ENCODE data around the gene OSBPL5. TPM values are rescaled to one million over a fixed set of nuclear protein-coding genes. Genes with fewer than 3 reads are reported as not detected.

The OSBPL5 gene
- total and polyA plus RNA-seq, 12 donors = 2.7 to 30.6 (median 20.7) TPM

DNA sequence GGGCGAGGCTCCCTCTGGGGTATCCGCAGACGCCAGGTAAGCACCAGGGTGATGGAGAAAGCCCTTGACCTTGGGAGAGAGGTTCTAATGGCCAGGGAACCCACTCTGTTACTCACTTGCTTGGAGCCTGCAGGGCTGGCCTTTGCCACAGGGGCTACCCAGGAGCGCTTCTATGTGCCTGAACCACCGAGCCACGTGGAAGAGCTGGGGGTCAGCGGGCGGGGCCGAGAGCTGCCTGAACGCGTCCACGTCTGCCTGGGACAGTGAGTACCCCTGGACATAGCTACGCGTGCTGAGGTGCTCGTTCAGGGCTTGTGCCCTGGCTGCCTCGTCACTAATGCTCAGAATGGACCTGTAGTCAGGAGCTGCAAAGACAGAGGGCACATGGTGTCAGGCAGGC is 117.5 kb downstream of the OSBPL5 start:
- Histone ChIP-seq H3K27me3 (no peaks in the 10 kb centered on the region), H3K36me3 (replicated peaks in 1 of 2) (peaks cover 0 to 5% of the 10 kb centered on the region in 2 donors), H3K4me1 (replicated peaks in 1 of 2) (peaks cover 23 to 38% of the 10 kb centered on the region in 2 donors), H3K4me3 (no peak overlapping the region), H3K27ac (no peak overlapping the region), H3K9me3 (replicated peaks in 1 of 3) (no peaks in the 10 kb centered on the region)
- no peak for DNase-seq
- 91 to 93% (median 93%) methylated on average over 3 to 16 of the region's 16 CpGs for WGBS, 4 donors
- intact Hi-C loops (cut with DNase I) = no loop called here
- TF ChIP-seq, protein P1, sequence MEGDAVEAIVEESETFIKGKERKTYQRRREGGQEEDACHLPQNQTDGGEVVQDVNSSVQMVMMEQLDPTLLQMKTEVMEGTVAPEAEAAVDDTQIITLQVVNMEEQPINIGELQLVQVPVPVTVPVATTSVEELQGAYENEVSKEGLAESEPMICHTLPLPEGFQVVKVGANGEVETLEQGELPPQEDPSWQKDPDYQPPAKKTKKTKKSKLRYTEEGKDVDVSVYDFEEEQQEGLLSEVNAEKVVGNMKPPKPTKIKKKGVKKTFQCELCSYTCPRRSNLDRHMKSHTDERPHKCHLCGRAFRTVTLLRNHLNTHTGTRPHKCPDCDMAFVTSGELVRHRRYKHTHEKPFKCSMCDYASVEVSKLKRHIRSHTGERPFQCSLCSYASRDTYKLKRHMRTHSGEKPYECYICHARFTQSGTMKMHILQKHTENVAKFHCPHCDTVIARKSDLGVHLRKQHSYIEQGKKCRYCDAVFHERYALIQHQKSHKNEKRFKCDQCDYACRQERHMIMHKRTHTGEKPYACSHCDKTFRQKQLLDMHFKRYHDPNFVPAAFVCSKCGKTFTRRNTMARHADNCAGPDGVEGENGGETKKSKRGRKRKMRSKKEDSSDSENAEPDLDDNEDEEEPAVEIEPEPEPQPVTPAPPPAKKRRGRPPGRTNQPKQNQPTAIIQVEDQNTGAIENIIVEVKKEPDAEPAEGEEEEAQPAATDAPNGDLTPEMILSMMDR (IDR thresholded peaks at IDR 0.05) = no peak
- TF ChIP-seq POLR2A (IDR thresholded peaks at IDR 0.05) = no peak

DNA sequence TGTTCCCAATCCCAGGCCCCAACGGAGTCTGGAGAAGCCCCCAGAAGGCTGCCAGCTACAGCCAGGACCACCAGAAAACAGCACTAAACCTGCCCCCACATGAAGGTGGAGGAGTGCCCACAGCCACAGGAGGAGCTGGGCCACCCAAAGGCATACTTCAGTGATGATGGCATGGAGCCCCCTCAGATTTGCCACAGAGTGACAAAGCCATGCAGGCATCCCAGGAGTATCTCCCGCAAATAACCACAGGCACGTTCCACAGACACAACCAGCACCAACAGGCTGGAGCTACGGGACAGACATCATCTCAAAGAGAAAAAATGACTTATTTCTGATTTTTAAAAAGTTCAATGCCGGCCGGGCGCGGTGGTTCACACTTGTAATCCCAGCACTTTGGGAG is 118.5 kb downstream of the OSBPL5 start:
- no peak overlapping the region for H3K4me3 ChIP-seq
- WGBS, 4 donors = 89 to 97% (median 90%) methylated on average over 7 to 8 of the region's 8 CpGs
- no peaks in the 10 kb centered on the region for H3K27me3 ChIP-seq
- DNase-seq = no peak
- H3K36me3 ChIP-seq (replicated peaks in 1 of 2) = peaks cover 0 to 7% of the 10 kb centered on the region in 2 donors
- H3K9me3 ChIP-seq (replicated peaks in 1 of 3) = no peaks in the 10 kb centered on the region
- peaks cover 23 to 40% of the 10 kb centered on the region in 2 donors for H3K4me1 ChIP-seq (replicated peaks in 1 of 2)
- intact Hi-C loops (cut with DNase I) = no loop called here
- TF ChIP-seq, protein P1 (IDR thresholded peaks at IDR 0.05) = no peak
- TF ChIP-seq POLR2A (IDR thresholded peaks at IDR 0.05) = no peak
- no peak overlapping the region for H3K27ac ChIP-seq

DNA sequence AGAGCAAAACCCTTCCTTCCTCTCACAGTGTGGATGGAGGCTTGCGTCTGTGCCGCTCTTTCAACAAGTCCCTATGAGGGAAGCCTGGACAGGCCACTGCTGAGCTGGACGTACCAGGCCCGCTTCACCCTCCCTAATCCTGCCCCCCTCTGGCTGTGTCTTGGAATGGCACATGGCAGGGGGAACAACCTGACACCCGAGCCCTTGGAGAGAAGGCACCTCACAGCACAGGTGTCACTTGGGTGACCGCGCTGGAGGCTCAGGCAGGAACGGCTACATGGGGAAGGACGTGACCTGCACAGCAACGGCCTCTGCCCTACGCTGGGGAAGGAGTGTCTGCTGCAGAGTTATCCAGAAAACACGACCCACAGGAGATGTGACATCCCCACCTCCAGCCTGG is 118.9 kb downstream of the OSBPL5 start:
- Histone ChIP-seq H3K27me3 (no peaks in the 10 kb centered on the region), H3K4me1 (replicated peaks in 1 of 2) (peaks cover 23 to 40% of the 10 kb centered on the region in 2 donors), H3K27ac (no peak overlapping the region), H3K4me3 (no peak overlapping the region), H3K36me3 (replicated peaks in 1 of 2) (peaks cover 0 to 10% of the 10 kb centered on the region in 2 donors), H3K9me3 (replicated peaks in 1 of 3) (no peaks in the 10 kb centered on the region)
- intact Hi-C loops (cut with DNase I) = no loop called here
- DNase-seq = no peak
- TF ChIP-seq POLR2A (IDR thresholded peaks at IDR 0.05) = no peak
- TF ChIP-seq, protein P1 (IDR thresholded peaks at IDR 0.05) = no peak
- 86 to 94% (median 92%) methylated on average over 7 to 12 of the region's 12 CpGs for WGBS, 4 donors

DNA sequence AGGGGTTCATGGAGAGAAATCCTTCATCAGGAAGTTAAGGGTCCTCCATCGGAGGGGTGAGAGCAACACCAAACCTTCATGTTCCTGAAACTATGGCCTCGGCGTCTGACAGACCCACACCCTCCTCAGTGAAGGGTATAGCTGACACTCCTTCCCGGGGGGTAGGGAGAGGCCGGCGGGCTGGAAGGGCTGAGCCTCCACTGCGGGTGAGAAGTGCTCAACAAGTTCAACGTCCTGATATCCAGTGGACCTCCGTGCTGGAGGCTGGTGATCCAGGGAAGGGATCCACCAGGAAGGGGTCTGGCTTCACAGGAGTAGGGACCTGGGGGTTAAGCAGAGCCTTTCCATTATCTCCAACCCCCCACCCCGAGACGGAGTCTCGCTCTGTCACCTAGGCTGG is 120.2 kb downstream of the OSBPL5 start:
- TF ChIP-seq, protein P1 (IDR thresholded peaks at IDR 0.05) = no peak
- no peak for TF ChIP-seq POLR2A (IDR thresholded peaks at IDR 0.05)
- WGBS, 4 donors = 96 to 100% (median 97%) methylated on average over 9 to 12 of the region's 12 CpGs
- peak overlapping the region in 1 of 5 donors; percentile 56 for H3K27ac ChIP-seq
- intact Hi-C loops (cut with DNase I) = no loop called here
- H3K27me3 ChIP-seq = no peaks in the 10 kb centered on the region
- H3K36me3 ChIP-seq (replicated peaks in 1 of 2) = peaks cover 0 to 23% of the 10 kb centered on the region in 2 donors
- DNase-seq = no peak
- H3K4me3 ChIP-seq = no peak overlapping the region
- no peaks in the 10 kb centered on the region for H3K9me3 ChIP-seq (replicated peaks in 1 of 3)
- peaks cover 18 to 34% of the 10 kb centered on the region in 2 donors for H3K4me1 ChIP-seq (replicated peaks in 1 of 2)
